AG09319 (cell line): ENCODE data around the gene FIGNL2.

Source experiments
- DNase-seq: peaks from one replicate; pipeline ENCODE4 v3.0.0-alpha.2; 2010; ENCODE audit warnings: low read depth; ENCODE audit errors: extremely low read depth
- CTCF ChIP-seq: IDR thresholded peaks from 2 replicates; pipeline ENCODE4 v1.5.1; 2011; ENCODE audit warnings: low read depth, mild to moderate bottlenecking, inconsistent platforms, low read length, moderate library complexity

FIGNL2 gene

GRCh38 chr12:51823875-51824565 is 24.5 kb downstream of the FIGNL2 start:
- peak; percentile 62 for TF ChIP-seq CTCF
- peak; percentile 32 for DNase-seq

DNA sequence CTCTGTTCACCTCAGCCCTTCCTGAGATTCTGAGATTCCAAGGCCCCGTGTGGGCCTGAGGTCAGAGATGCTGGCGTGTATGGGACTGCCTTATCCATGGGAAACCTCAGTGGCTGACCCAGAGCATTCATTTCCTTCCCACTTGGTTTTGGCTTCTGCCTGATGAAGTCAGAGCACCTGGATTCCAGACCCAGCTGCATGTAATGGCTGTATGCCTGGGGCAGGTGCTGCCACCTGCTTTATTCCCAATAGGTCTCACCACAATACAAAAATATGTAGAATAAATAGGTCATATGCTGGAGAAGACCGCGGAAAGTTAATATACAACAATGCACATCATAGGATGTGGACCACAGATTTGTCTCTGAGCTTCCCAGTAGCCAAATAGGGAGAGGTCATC is 25.6 kb downstream of the FIGNL2 start:
- DNase-seq = no peak
- TF ChIP-seq CTCF = no peak

GRCh38 chr12:51822261-51822616 is 26.3 kb downstream of the FIGNL2 start:
- DNase-seq = no peak
- no peak for TF ChIP-seq CTCF

DNA sequence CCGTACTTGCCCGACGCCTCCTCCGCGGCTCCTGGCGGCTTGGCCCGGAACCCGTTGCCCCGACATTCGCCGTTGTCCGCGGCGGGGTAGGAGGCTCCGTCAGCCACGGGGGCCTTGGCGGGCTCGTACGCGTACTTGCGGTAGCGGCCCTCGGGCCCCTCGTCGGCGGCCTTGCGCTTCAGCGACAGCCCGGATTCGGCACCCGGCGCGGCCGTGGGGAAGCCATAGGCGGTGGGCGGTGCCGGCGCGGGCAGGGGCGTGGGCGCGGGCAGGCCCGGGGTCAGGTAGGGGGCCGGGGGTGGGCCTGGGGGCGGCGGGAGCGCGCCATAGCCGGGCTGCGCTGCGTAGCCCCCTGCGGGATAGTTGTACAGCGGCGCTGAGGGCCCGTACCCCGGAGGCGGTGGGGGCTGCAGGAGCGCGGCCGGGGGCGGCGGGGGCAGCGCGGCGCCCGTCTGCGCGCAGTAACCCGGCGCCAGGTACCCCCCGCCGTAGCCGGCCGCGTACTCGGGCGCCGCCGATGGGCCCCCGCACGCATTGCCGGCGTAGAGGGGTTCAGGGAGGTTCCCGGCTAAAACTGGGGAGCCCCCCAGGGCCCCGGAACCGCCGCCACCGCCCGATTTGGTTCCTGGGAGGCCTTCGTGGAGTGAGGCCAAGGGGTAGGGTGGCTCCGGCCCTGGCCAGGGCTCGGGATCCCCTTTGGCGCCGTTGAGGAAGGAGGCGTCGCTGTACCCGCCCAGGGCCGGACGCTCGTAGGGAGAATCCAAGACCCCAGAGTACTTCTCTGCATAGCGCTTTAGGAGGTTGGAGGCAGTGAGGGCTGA is 26.9 kb downstream of the FIGNL2 start:
- TF ChIP-seq CTCF = no peak
- no peak for DNase-seq

GRCh38 chr12:51820526-51821439 is 27.7 kb downstream of the FIGNL2 start:
- peak; percentile 46 for DNase-seq
- peak; percentile 17 for TF ChIP-seq CTCF

GRCh38 chr12:51819736-51820525 is 28.6 kb downstream of the FIGNL2 start:
- DNase-seq = no peak
- TF ChIP-seq CTCF = no peak
